SK-N-SH (cell line): ENCODE measurements around the gene IL17RB. TPM values are rescaled to one million over a fixed set of nuclear protein-coding genes. Genes with fewer than 3 reads are reported as not detected.

Source experiments
- CTCF ChIA-PET: fragments of 300-600, 350-600 bp; formaldehyde crosslinking; extraction: SDS; loops from one replicate; lab custom pipeline; 2021; lab: Yijun Ruan, JAX
- POLR2A ChIA-PET: fragments of 350-600 bp; sonication (Branson Sonifier 250); formaldehyde crosslinking; extraction: SDS; loops from one replicate; lab custom pipeline; 2020; ENCODE audit warnings: antibody characterized with exemption, inconsistent platforms; lab: Yijun Ruan, JAX
- DNase-seq: peaks from one replicate; pipeline ENCODE4 v3.0.0; 2012
- H2AFZ ChIP-seq: fragments of 200-600 bp; sonication (generic); 2 replicates; pipeline ENCODE4 v1.8.1; 2016; ENCODE audit warnings: antibody characterized with exemption, mild to moderate bottlenecking, low read depth
- H3F3A ChIP-seq: fragments of 200-600 bp; sonication (generic); replicated peaks from 2 replicates; pipeline ENCODE3; 2016; ENCODE audit warnings: antibody characterized with exemption, mild to moderate bottlenecking; ENCODE audit not compliant: insufficient read depth
- H3K27ac ChIP-seq, 2 experiments: fragments of 200-500 bp in 1 of 2; fragments of 200-600 bp in 1 of 2; sonication (Bioruptor generic) in 1 of 2; sonication (generic), shearing (Covaris generic) in 1 of 2; 2 replicates each; pipeline versions ENCODE4 v1.5.1 to v1.6.1; 2014 to 2016; ENCODE audit warnings: low read depth in 2 of 2, inconsistent platforms in 1 of 2, low read length in 1 of 2, mild to moderate bottlenecking in 1 of 2, mixed read lengths in 1 of 2
- H3K27me3 ChIP-seq: fragments of 200-600 bp; sonication (generic), shearing (Covaris generic); 2 replicates; pipeline ENCODE4 v1.6.1; 2016; ENCODE audit warnings: mixed run types; ENCODE audit not compliant: insufficient read depth
- H3K36me3 ChIP-seq, 2 experiments: fragments of 200-500 bp in 1 of 2; fragments of 200-600 bp in 1 of 2; sonication (Bioruptor generic) in 1 of 2; sonication (generic) in 1 of 2; replicated peaks in 1 of 2; 2 replicates each; pipeline versions ENCODE3 to v1.5.1; 2014 to 2016; ENCODE audit warnings: low read length in 1 of 2, mild to moderate bottlenecking in 1 of 2; ENCODE audit not compliant: insufficient read depth in 2 of 2, control insufficient read depth in 1 of 2
- H3K4me1 ChIP-seq, 2 experiments: fragments of 200-500 bp in 1 of 2; fragments of 200-600 bp in 1 of 2; sonication (Bioruptor generic) in 1 of 2; sonication (generic), shearing (Covaris generic) in 1 of 2; 2 replicates each; pipeline versions ENCODE4 v1.5.1 to v1.6.1; 2014 to 2016; ENCODE audit warnings: low read depth in 1 of 2, low read length in 1 of 2, mixed run types in 1 of 2; ENCODE audit not compliant: insufficient read depth in 2 of 2, control insufficient read depth in 1 of 2
- H3K4me2 ChIP-seq: fragments of 200-600 bp; sonication (generic), shearing (Covaris generic); 2 replicates; pipeline ENCODE4 v1.6.1; 2017; ENCODE audit warnings: mixed run types
- H3K4me3 ChIP-seq, 2 experiments: fragments of 200-500 bp in 1 of 2; fragments of 200-600 bp in 1 of 2; sonication (Bioruptor generic) in 1 of 2; sonication (generic), shearing (Covaris generic) in 1 of 2; 2 replicates each; pipeline versions ENCODE4 v1.5.1 to v1.8.1; 2014 to 2016; ENCODE audit warnings: low read depth in 2 of 2, inconsistent platforms in 1 of 2, low read length in 1 of 2, mild to moderate bottlenecking in 1 of 2, mixed read lengths in 1 of 2, moderate library complexity in 1 of 2
- H3K79me2 ChIP-seq: fragments of 200-600 bp; sonication (generic); 2 replicates; pipeline ENCODE4 v1.8.1; 2017; ENCODE audit warnings: mild to moderate bottlenecking; ENCODE audit not compliant: insufficient read depth
- H3K9ac ChIP-seq: fragments of 200-600 bp; sonication (generic); 2 replicates; pipeline ENCODE4 v1.6.1; 2017; ENCODE audit warnings: mixed run types
- H3K9me2 ChIP-seq: fragments of 200-600 bp; sonication (generic); 2 replicates; pipeline ENCODE4 v1.6.1; 2017; ENCODE audit warnings: mixed run types
- H3K9me3 ChIP-seq: fragments of 200-600 bp; sonication (generic); 2 replicates; pipeline ENCODE4 v1.6.1; 2017; ENCODE audit warnings: mixed run types, mild to moderate bottlenecking, moderate library complexity
- H4K20me1 ChIP-seq: fragments of 200-600 bp; sonication (generic); 2 replicates; pipeline ENCODE4 v1.6.1; 2017; ENCODE audit warnings: mild to moderate bottlenecking, mixed run types; ENCODE audit not compliant: insufficient read depth
- ELF1 ChIP-seq: IDR thresholded peaks from 2 replicates; pipeline ENCODE4 v1.4.0; 2012
- EZH2phosphoT487 ChIP-seq: fragments of 200-600 bp; sonication (generic); IDR thresholded peaks from 2 replicates; pipeline ENCODE4 v1.6.1; 2017; ENCODE audit warnings: low read depth, mixed run types, mild to moderate bottlenecking, antibody characterized with exemption, moderate library complexity, borderline replicate concordance
- FOXJ3 ChIP-seq: sonication (generic); formaldehyde crosslinking; IDR thresholded peaks from 2 replicates; pipeline ENCODE4 v1.5.1; 2020; ENCODE audit warnings: mild to moderate bottlenecking, missing genetic modification reagents
- GATA2 ChIP-seq: sonication (generic); formaldehyde crosslinking; IDR thresholded peaks from 2 replicates; pipeline ENCODE4 v1.5.0; 2020; ENCODE audit warnings: mild to moderate bottlenecking, missing genetic modification reagents
- JUND ChIP-seq: IDR thresholded peaks from 2 replicates; pipeline ENCODE4 v1.4.0; 2012
- MAX ChIP-seq: IDR thresholded peaks from 2 replicates; pipeline ENCODE4 v1.4.0; 2012; ENCODE audit warnings: low read depth
- MEF2A ChIP-seq: IDR thresholded peaks from 2 replicates; pipeline ENCODE4 v1.4.0; 2012; ENCODE audit warnings: low read depth, borderline replicate concordance
- NFIC ChIP-seq: IDR thresholded peaks from 2 replicates; pipeline ENCODE4 v1.4.0; 2012; ENCODE audit warnings: borderline replicate concordance
- POLR2AphosphoS5 ChIP-seq: IDR thresholded peaks from 2 replicates; pipeline ENCODE4 v1.6.1; 2012; ENCODE audit warnings: low read depth, low read length
- RAD21 ChIP-seq: IDR thresholded peaks from 2 replicates; pipeline ENCODE4 v1.6.1; 2012; ENCODE audit warnings: mild to moderate bottlenecking, low read length
- RXRA ChIP-seq: IDR thresholded peaks from 2 replicates; pipeline ENCODE4 v1.4.0; 2012; ENCODE audit warnings: low read depth, mild to moderate bottlenecking, borderline replicate concordance
- SMC3 ChIP-seq: IDR thresholded peaks from 2 replicates; pipeline ENCODE4 v1.6.1; 2012; ENCODE audit warnings: low read depth, low read length, improper control_type of control experiment
- TAF1 ChIP-seq: IDR thresholded peaks from 2 replicates; pipeline ENCODE4 v1.6.1; 2012; ENCODE audit warnings: low read depth, mild to moderate bottlenecking, low read length, moderate library complexity, borderline replicate concordance
- USF1 ChIP-seq: IDR thresholded peaks from 2 replicates; pipeline ENCODE4 v1.4.0; 2012; ENCODE audit warnings: low read depth, borderline replicate concordance
- ZBTB33 ChIP-seq: IDR thresholded peaks from 2 replicates; pipeline ENCODE4 v1.4.0; 2012; ENCODE audit warnings: low read depth, borderline replicate concordance
- WGBS: methylation state at CpG from one replicate; pipeline ENCODE4 v1.1.6; 2017; ENCODE audit warnings: low lambda C conversion rate; 5-methylcytosine and 5-hydroxymethylcytosine counted together
- polyA plus RNA-seq, 3 experiments: library from polyadenylated mRNA; depleted of rRNA; stranded (reverse); fragments of >200 nt; gene quantifications; 2 replicates each; pipeline ENCODE4 v1.2.3, GENCODE V29; 2012

The IL17RB gene
- polyA plus RNA-seq, 1 of the 3 experiments (the other 2 are of a cell fraction): 0.10 TPM

GRCh38 chr3:53833700-53834099 is 12.7 kb upstream of the IL17RB start:
- no peak overlapping the region for H3K27ac ChIP-seq
- no peaks in the 10 kb centered on the region for H3K79me2 ChIP-seq
- H4K20me1 ChIP-seq: no peaks in the 10 kb centered on the region
- peaks cover 0 to 7% of the 10 kb centered on the region in 2 experiments; a peak in 1 of 4 replicates for H3K4me1 ChIP-seq
- no peaks in the 10 kb centered on the region for H3K27me3 ChIP-seq
- no peak for DNase-seq
- no peaks in the 10 kb centered on the region for H3K9me2 ChIP-seq
- H3K36me3 ChIP-seq: no peaks in the 10 kb centered on the region
- no peak for TF ChIP-seq MEF2A
- no peak for TF ChIP-seq ZBTB33
- TF ChIP-seq JUND: no peak
- no peak for TF ChIP-seq FOXJ3 (CRISPR knock-in tag)
- no peak for TF ChIP-seq RXRA
- TF ChIP-seq EZH2phosphoT487: no peak
- no peak for TF ChIP-seq TAF1
- no peak for TF ChIP-seq NFIC
- TF ChIP-seq MAX: no peak
- CTCF ChIA-PET: no interaction called here
- POLR2A ChIA-PET: no interaction called here
- H3K9ac ChIP-seq: no peak overlapping the region
- H3F3A ChIP-seq: no peaks in the 10 kb centered on the region
- H2AFZ ChIP-seq: no peak overlapping the region
- no peak overlapping the region for H3K4me3 ChIP-seq
- H3K4me2 ChIP-seq: no peak overlapping the region
- H3K9me3 ChIP-seq: no peaks in the 10 kb centered on the region
- 42% methylated on average over 2 of the region's 5 CpGs for WGBS

- WGBS: 68% methylated on average over 5 of the region's 6 CpGs
- TF ChIP-seq POLR2AphosphoS5 (no peak), GATA2 (no peak), RAD21 (no peak), SMC3 (no peak), USF1 (no peak), MEF2A (no peak), MAX (no peak), ELF1 (no peak)
- POLR2A ChIA-PET: no interaction called here
Observed at GRCh38 chr3:53834429-53835095, 11.8 kb upstream of the IL17RB start.

More at GRCh38 chr3:53834429-53835095, 11.8 kb upstream of the IL17RB start:
- H3K27ac ChIP-seq: no peak overlapping the region
- no peaks in the 10 kb centered on the region for H3K9me2 ChIP-seq
- H3K4me2 ChIP-seq: no peak overlapping the region
- H3K36me3 ChIP-seq: no peaks in the 10 kb centered on the region
- H3K4me1 ChIP-seq: peaks cover 0 to 7% of the 10 kb centered on the region in 2 experiments; a peak in 1 of 4 replicates
- H3K27me3 ChIP-seq: no peaks in the 10 kb centered on the region
- no peaks in the 10 kb centered on the region for H4K20me1 ChIP-seq
- no peaks in the 10 kb centered on the region for H3K79me2 ChIP-seq
- H3F3A ChIP-seq: no peaks in the 10 kb centered on the region
- DNase-seq: no peak
- no peak overlapping the region for H2AFZ ChIP-seq
- no peak overlapping the region for H3K9ac ChIP-seq
- H3K4me3 ChIP-seq: no peak overlapping the region
- no peaks in the 10 kb centered on the region for H3K9me3 ChIP-seq
- CTCF ChIA-PET: no interaction called here
